ENCODE measurements around the gene TWNK.
"Not testable (repeated sequence)": the region's sequence is repeated elsewhere in the genome, so short reads cannot be mapped to it uniquely, and the experiment has no call there.

Gene TWNK

DNA sequence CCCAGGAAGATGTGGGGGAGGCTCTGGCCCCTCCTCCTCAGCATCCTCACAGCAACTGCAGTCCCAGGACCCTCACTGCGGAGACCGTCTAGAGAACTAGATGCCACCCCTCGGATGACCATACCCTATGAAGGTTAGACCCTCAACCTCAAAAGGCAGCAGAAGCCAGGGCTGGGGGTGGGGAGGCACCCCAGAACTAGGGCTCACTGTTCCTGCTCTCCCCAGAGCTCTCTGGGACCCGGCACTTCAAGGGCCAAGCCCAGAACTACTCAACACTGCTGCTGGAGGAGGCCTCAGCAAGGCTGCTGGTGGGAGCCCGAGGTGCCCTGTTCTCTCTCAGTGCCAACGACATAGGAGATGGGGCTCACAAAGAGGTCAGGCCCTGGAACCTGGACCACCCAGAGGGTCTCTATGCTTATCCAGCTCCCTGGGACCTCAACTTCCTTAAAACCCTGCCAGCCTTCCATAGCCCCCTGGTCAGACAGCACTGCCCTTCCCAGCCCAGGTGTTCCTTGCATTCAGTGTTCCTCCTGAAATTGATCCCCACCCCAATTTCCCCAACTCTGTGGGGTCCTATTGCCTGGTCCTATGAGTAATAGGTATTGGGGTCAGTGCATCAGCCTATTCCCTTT, 14.3 kb upstream of the TWNK start:
- in situ Hi-C loops (cut with MboI; ENCODE audit: low sequenced_read_pairs) = no loop called here

DNA sequence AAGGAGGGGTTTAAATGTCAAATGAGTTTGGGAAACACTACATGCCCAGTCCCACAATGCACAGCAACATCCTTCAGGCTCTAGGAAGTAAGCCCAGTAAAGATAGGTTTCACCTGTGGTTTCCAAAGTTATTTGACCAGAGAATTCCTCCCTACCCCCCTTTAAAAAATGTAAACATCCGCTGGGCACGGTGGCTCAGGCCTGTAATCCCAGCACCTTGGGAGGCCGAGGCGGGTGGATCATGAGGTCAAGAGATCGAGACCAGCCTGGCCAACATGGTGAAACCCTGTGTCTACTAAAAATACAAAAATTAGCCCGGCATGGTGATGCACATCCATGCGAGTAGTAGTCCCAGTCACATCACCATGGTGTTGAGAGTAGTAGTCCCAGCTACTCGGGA, 11.9 kb upstream of the TWNK start:
- in situ Hi-C loops (cut with MboI; ENCODE audit: low sequenced_read_pairs) = not testable (repeated sequence)

DNA sequence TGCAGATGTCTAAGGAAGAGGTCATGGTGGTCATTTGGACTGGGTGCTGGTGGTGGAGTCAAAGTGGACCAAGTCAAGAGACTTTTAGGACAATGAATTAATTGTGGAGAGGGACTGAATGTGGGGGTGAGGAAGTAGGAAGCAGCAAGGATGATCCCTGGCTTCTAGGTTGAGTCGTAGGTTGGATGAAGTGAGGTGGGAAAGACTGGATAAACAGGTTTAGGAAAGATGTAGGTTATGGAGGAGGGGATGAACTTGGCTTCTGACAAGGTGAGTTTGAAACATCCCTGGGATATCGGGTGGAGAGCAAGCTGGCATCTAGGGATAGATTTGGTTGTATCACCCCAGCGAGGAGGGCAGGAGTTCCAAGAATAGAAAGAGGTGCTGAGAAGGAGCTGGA, 10.4 kb upstream of the TWNK start:
- in situ Hi-C loops (cut with MboI; ENCODE audit: low sequenced_read_pairs) = no loop called here

- in situ Hi-C loops (cut with MboI; ENCODE audit: low sequenced_read_pairs) = no loop called here
Observed at GRCh38 chr10:100977436-100977835, 9.9 kb upstream of the TWNK start.

DNA sequence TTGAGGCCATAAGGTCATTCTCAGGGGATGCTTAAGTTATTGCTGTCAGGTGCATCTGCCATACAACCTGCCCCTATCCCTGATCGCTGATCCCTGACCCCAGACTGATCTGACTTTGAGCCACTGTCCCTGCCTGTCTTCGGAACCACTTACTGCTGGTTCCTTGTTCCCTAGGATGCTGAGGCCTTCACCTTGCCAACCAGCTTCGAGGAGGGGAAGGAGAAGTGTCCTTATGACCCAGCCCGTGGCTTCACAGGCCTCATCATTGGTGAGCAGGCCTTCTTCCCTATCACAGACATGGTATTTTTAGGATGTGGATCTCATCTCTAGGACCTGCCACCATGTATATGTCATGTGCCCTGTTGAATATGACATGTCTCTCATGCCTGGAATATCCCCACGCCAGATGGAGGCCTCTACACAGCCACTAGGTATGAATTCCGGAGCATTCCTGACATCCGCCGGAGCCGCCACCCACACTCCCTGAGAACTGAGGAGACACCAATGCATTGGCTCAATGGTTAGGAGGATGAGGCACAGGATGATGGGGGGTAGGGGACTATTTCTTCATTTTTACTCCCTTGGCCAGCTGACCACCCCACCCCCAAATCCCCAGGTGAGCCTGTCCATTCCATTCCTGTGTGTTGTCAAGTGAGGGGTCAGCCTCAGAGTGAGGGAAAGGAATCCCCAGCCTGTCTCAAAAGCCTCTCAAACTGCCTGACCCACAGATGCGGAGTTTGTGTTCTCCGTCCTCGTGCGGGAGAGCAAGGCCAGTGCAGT, 9.0 kb upstream of the TWNK start:
- in situ Hi-C loops (cut with MboI; ENCODE audit: low sequenced_read_pairs) = no loop called here

GRCh38 chr10:100978901-100979195, 8.5 kb upstream of the TWNK start:
- in situ Hi-C loops (cut with MboI; ENCODE audit: low sequenced_read_pairs) = no loop called here

- in situ Hi-C loops (cut with MboI; ENCODE audit: low sequenced_read_pairs) = no loop called here
Observed at GRCh38 chr10:100979791-100980272, 7.5 kb upstream of the TWNK start.

GRCh38 chr10:100980311-100980710, 7.0 kb upstream of the TWNK start:
- in situ Hi-C loops (cut with MboI; ENCODE audit: low sequenced_read_pairs) = no loop called here

- in situ Hi-C loops (cut with MboI; ENCODE audit: low sequenced_read_pairs) = no loop called here
Observed at GRCh38 chr10:100980711-100981110, 6.6 kb upstream of the TWNK start.

DNA sequence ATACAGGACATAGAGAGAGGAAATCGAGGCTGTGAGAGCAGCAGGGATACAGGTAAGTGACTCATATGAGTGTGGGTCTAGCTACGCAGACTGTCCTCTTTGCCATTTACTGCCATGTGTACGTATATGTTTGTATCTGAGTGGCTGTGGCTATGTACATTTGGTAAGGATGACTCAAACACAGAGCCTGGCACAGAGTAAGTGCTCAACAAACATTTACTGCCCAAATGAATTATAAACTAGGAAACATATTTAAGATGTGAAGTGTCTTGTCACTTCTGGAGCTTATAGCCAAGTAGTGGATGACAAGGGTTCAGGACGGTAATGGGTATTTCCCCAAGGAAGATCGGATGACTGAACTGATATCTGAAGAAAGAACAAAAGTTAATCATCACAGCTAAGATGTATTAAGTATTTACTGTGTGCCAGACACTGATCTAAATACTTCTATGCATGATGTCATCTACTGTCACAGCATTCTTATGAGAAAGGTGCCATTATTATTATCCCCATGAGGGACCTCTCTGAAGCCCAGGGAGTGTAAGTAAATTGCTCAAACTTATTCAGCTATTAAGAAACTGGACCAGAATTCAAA, 6.1 kb upstream of the TWNK start:
- in situ Hi-C loops (cut with MboI; ENCODE audit: low sequenced_read_pairs) = no loop called here

DNA sequence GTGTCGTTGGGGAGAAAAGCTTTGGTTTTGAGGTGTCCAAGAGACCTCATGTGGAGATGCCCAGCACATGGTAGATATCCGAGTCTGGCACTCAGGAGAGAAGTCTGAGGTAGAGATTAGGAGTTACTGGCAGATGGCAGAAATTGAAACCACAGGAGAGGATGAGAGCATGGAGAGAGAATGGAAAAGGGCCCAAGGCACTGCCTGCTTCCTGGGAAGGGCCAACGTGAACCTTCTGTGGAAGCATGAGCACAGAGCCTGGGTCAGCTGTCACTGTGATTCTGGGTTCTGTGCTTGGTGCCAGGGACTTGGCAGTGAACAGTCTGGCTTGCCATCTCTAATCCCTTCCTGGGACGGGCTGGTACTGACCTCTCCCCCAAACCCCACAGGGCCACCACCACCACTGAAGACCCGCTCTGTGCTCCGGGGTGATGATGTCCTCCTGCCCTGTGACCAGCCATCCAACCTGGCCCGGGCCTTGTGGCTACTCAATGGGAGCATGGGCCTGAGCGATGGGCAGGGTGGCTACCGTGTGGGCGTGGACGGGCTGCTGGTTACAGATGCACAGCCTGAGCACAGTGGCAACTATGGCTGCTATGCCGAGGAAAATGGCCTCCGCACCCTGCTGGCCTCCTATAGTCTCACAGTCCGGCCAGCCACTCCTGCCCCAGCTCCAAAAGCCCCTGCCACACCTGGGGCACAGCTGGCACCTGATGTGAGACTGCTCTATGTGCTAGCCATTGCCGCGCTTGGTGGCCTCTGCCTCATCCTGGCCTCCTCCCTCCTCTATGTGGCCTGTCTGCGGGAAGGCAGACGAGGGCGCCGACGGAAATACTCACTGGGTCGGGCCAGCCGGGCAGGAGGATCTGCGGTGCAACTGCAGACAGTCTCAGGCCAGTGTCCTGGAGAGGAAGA, 4.2 kb upstream of the TWNK start:
- in situ Hi-C loops (cut with MboI; ENCODE audit: low sequenced_read_pairs) = no loop called here

GRCh38 chr10:100983868-100984671, 3.3 kb upstream of the TWNK start:
- in situ Hi-C loops (cut with MboI; ENCODE audit: low sequenced_read_pairs) = no loop called here

GRCh38 chr10:100984672-100985177, 2.6 kb upstream of the TWNK start:
- in situ Hi-C loops (cut with MboI; ENCODE audit: low sequenced_read_pairs) = no loop called here

DNA sequence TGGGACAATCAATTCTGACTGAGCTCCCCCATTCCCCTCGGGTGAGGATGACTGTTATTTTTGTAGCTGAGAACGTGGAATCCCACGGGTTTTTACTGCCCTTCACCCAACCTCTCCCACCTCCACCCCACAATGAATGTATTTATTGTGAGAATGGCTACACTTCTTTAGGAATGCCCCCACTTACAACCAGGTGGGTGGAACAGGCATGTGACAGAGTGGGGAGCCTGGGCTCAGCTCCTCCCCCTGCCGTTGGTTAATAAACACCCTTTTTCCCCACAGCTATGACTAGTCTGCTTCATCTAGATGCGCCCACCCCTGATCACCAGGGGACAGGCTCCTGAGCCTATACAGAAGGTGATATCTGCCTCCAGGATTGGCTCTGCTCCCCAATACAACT, 2.0 kb upstream of the TWNK start:
- in situ Hi-C loops (cut with MboI; ENCODE audit: low sequenced_read_pairs) = no loop called here

GRCh38 chr10:100986623-100986951, 756 bp upstream of the TWNK start:
- in situ Hi-C loops (cut with MboI; ENCODE audit: low sequenced_read_pairs) = no loop called here

DNA sequence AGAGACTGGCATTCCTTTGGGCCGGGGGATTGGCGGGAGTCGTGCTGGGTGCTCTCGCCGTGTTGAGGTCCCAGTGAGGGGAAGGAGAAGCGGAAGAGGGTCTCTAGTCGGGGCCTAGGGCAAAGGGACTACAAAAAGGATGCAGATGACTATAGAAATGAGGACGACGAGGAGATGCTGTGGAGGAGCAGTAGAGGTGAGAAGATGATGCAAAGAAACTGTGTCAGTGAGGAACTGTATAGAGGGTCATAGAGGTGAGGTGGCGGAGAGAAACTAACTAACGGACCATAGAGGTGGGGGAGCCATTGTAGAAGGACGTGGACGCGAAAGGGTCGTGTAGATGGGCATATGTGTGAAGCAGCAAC, 324 bp downstream of the TWNK start:
- in situ Hi-C loops (cut with MboI; ENCODE audit: low sequenced_read_pairs) = no loop called here

DNA sequence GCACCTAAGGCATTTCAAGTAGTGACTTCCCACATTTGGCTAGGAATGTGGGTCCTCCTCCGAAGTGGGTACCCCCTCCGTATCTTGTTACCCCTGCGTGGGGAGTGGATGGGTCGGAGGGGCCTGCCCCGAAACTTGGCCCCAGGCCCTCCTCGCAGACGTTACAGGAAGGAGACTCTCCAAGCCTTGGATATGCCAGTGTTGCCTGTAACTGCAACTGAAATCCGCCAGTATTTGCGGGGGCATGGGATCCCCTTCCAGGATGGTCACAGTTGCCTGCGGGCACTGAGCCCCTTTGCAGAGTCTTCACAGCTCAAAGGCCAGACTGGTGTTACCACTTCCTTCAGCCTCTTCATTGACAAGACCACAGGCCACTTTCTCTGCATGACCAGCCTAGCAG, 823 bp downstream of the TWNK start:
- in situ Hi-C loops (cut with MboI; ENCODE audit: low sequenced_read_pairs) = no loop called here

- in situ Hi-C loops (cut with MboI; ENCODE audit: low sequenced_read_pairs) = no loop called here
Observed at GRCh38 chr10:100989088-100989487, 1.7 kb downstream of the TWNK start.

- in situ Hi-C loops (cut with MboI; ENCODE audit: low sequenced_read_pairs) = no loop called here
Observed at GRCh38 chr10:100993986-100994708, 6.8 kb downstream of the TWNK start.

GRCh38 chr10:100995181-100995580, 7.8 kb downstream of the TWNK start:
- in situ Hi-C loops (cut with MboI; ENCODE audit: low sequenced_read_pairs) = no loop called here
